ENCODE measurements around the gene PSMC1.

- TF ChIP-seq CTCF (IDR thresholded peaks at IDR 0.05) (no peak), POLR2AphosphoS5 (IDR thresholded peaks at IDR 0.05; ENCODE audit: low read depth, low read length) (no peak), YY1 (IDR thresholded peaks at IDR 0.05; ENCODE audit: low read depth) (no peak), RAD21 (IDR thresholded peaks at IDR 0.05; ENCODE audit: low read length) (no peak), NRF1 (IDR thresholded peaks at IDR 0.05; ENCODE audit: low read depth, low read length) (no peak), RXRA (IDR thresholded peaks at IDR 0.05; ENCODE audit: borderline replicate concordance, low read depth) (no peak), MAX (IDR thresholded peaks at IDR 0.05; ENCODE audit: low read depth) (no peak), ELF1 (IDR thresholded peaks at IDR 0.05) (no peak), TAF1 (IDR thresholded peaks at IDR 0.05; ENCODE audit: borderline replicate concordance, low read depth, low read length) (no peak), CHD2 (IDR thresholded peaks at IDR 0.05; ENCODE audit: low read length, partially characterized antibody) (no peak), PBX3 (IDR thresholded peaks at IDR 0.05) (no peak)
- TF ChIP-seq, protein P1, sequence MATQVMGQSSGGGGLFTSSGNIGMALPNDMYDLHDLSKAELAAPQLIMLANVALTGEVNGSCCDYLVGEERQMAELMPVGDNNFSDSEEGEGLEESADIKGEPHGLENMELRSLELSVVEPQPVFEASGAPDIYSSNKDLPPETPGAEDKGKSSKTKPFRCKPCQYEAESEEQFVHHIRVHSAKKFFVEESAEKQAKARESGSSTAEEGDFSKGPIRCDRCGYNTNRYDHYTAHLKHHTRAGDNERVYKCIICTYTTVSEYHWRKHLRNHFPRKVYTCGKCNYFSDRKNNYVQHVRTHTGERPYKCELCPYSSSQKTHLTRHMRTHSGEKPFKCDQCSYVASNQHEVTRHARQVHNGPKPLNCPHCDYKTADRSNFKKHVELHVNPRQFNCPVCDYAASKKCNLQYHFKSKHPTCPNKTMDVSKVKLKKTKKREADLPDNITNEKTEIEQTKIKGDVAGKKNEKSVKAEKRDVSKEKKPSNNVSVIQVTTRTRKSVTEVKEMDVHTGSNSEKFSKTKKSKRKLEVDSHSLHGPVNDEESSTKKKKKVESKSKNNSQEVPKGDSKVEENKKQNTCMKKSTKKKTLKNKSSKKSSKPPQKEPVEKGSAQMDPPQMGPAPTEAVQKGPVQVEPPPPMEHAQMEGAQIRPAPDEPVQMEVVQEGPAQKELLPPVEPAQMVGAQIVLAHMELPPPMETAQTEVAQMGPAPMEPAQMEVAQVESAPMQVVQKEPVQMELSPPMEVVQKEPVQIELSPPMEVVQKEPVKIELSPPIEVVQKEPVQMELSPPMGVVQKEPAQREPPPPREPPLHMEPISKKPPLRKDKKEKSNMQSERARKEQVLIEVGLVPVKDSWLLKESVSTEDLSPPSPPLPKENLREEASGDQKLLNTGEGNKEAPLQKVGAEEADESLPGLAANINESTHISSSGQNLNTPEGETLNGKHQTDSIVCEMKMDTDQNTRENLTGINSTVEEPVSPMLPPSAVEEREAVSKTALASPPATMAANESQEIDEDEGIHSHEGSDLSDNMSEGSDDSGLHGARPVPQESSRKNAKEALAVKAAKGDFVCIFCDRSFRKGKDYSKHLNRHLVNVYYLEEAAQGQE (IDR thresholded peaks at IDR 0.05; ENCODE audit: low read depth, low read length), result no peak
Measured at GRCh38 chr14:90248594-90248993, 7.8 kb upstream of the PSMC1 start.
